ENCODE data around the gene SRL. TPM values are rescaled to one million over a fixed set of nuclear protein-coding genes. Genes with fewer than 3 reads are reported as not detected.

Gene SRL
- total and polyA plus RNA-seq, 2 of the 13 experiments (the other 11 are each of a cell fraction or from before 2014, with no cell fraction given): 0.05 TPM; not detected in 1

DNA sequence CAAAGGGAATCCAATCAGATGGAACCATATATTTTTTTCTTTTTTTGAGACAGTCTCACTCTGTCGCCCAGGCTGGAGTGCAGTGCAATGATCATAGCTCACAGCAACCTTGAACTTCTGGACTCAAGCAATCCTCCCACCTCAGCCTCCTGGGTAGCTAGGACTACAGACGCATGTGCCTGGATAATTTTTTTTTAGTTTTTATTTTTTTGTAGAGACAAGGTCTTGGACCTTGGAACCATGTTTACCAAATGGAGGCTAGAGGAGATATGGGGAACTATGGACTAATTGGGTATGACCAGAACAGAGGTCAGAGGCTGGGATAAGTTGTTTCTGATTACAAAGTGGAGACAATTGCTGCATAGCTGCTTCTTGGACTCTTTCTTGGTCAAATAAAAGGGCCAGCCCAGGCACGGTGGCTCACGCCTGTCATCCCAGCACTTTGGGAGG lies 84.5 kb downstream of the SRL start:
- no peak overlapping the region for H3K9ac ChIP-seq (ENCODE audit: insufficient read depth, low read depth, low read length)
- H3K79me2 ChIP-seq (ENCODE audit: insufficient read depth, low read length): no peaks in the 10 kb centered on the region
- peaks cover 45% of the 10 kb centered on the region for H3K4me1 ChIP-seq (ENCODE audit: insufficient read depth, low read length)
- no peaks in the 10 kb centered on the region for H3K27me3 ChIP-seq (ENCODE audit: control insufficient read depth in 1 of 2, insufficient read depth in 2 of 2, low read length in 2 of 2)
- CTCF ChIA-PET (ENCODE audit: low intra/inter-chr PET ratio, low total read pairs): no interaction called here
- peak overlapping the region; percentile 67 for H3K27ac ChIP-seq (ENCODE audit: extremely low read length, insufficient read depth, low read length)
- BruUV-seq (replicated peaks): no TSS peak
- H3K4me3 ChIP-seq (replicated peaks in 1 of 3; ENCODE audit: insufficient read depth in 1 of 3, low read depth in 2 of 3, low read length in 3 of 3): peak overlapping the region in 1 of 3 experiments; percentile 33; a peak in 2 of 6 replicates
- peak; percentile 15 for FAIRE-seq
- ATAC-seq: peak; percentile 79
- no peaks in the 10 kb centered on the region for H3K36me3 ChIP-seq (replicated peaks in 1 of 2; ENCODE audit: control insufficient read depth in 1 of 2, insufficient read depth in 2 of 2, low read length in 2 of 2)
- no peak overlapping the region for H2AFZ ChIP-seq (ENCODE audit: low read length)
- in situ Hi-C loops (cut with HindIII; ENCODE audit: extremely low pct_ligation_motif_present, low pct_unique_long_range_greater_than_20kb) (no loop called here), intact Hi-C loops (cut with micrococcal nuclease; ENCODE audit: unreplicated experiment) (no loop called here)
- H3K4me2 ChIP-seq (ENCODE audit: low read depth, low read length): peak overlapping the region; percentile 70
- 0% methylated on average over 4 of the region's 4 CpGs for WGBS (ENCODE audit: low lambda C conversion rate)
- H4K20me1 ChIP-seq (ENCODE audit: insufficient read depth, low read length): no peaks in the 10 kb centered on the region
- H3K9me3 ChIP-seq (ENCODE audit: low read length): no peaks in the 10 kb centered on the region
- DNase-seq (ENCODE audit: low spot score): peak; percentile 82
- POLR2A ChIA-PET: interaction anchor here (0.7 to 1.1 kb wide), 7 partner anchors 14 to 96 kb away, joined by 3 to 5 read pairs (median 3); partner anchors contain the start of gene ADCY9
- TF ChIP-seq RAD21 (CRISPR knock-in tag; IDR thresholded peaks at IDR 0.05): no peak
- no peak for TF ChIP-seq MZF1 (CRISPR knock-in tag; IDR thresholded peaks at IDR 0.05; ENCODE audit: borderline replicate concordance)
- TF ChIP-seq SOX13 (IDR thresholded peaks at IDR 0.05): no peak
- TF ChIP-seq SOX13 (CRISPR knock-in tag; conservative IDR thresholded peaks at IDR 0.05 in 1 of 2, IDR thresholded peaks at IDR 0.05 in 1 of 2): peak in 1 of 2 experiments; percentile 74; a peak in 2 of 4 replicates
- TF ChIP-seq THAP7 (CRISPR knock-in tag; IDR thresholded peaks at IDR 0.05): peak; percentile 52; the same call in 1 of the 2 replicates
- no peak for TF ChIP-seq HNRNPH1 (optimal IDR thresholded peaks at IDR 0.05; ENCODE audit: low read depth, low read length)
- TF ChIP-seq ZNF460 (CRISPR knock-in tag; IDR thresholded peaks at IDR 0.05; ENCODE audit: borderline replicate concordance): peak; percentile 74
- TF ChIP-seq GTF3A (CRISPR knock-in tag; conservative IDR thresholded peaks at IDR 0.05): no peak
- TF ChIP-seq PTBP1 (IDR thresholded peaks at IDR 0.05; ENCODE audit: low read depth, low read length, poor library complexity, severe bottlenecking): no peak
- TF ChIP-seq YEATS2 (CRISPR knock-in tag; IDR thresholded peaks at IDR 0.05; ENCODE audit: borderline replicate concordance): peak; percentile 29; the same call in 1 of the 2 replicates
- no peak for TF ChIP-seq ZNF354B (CRISPR knock-in tag; IDR thresholded peaks at IDR 0.05)
- no peak for TF ChIP-seq ZNF724P (CRISPR knock-in tag; IDR thresholded peaks at IDR 0.05; ENCODE audit: borderline replicate concordance)
- no peak for TF ChIP-seq POLR2G (IDR thresholded peaks at IDR 0.05; ENCODE audit: low read depth, low read length)
- no peak for TF ChIP-seq NCOA5 (CRISPR knock-in tag; IDR thresholded peaks at IDR 0.05)
- no peak for TF ChIP-seq FOXM1 (CRISPR knock-in tag; IDR thresholded peaks at IDR 0.05)
- no peak for TF ChIP-seq TRAFD1 (CRISPR knock-in tag; IDR thresholded peaks at IDR 0.05; ENCODE audit: borderline replicate concordance)
- TF ChIP-seq SNAPC4 (CRISPR knock-in tag; IDR thresholded peaks at IDR 0.05): no peak

Data from HepG2 (cell line).